Retinal pigment epithelial cell (primary cell): ENCODE data around the gene NYAP2.

Source experiments
- DNase-seq: peaks from one replicate; pipeline ENCODE4 v3.0.0-alpha.2; 2010; ENCODE audit warnings: low read depth
- H3K4me3 ChIP-seq: 2 replicates; pipeline ENCODE4 v1.5.1; 2011; ENCODE audit warnings: mild to moderate bottlenecking, low read length, control low read depth, moderate library complexity
- TF ChIP-seq, protein P1 (sequence below): conservative IDR thresholded peaks from 2 replicates; pipeline ENCODE4 v1.5.1; 2011; ENCODE audit warnings: low read depth, low read length, control low read depth, inconsistent platforms

Gene NYAP2

DNA sequence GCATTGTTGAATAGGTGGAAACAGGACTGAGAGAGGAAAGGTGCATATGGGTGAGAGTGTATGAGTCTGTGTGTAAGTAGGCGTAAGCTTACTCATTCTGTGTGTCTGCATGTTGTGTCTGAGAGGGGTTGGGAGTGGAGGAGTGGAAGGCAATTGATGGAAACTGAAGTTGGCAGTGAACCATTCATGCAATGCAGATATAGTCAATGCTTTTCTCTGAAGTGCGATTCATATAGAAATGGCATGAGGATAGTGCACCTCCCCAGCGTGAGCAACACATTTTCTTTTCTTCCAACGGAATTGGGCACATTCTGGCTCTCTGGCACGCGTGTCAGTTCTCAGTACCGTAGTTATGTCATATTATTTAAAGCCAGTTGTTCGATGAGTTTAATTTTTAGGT is 250.5 kb downstream of the NYAP2 start:
- TF ChIP-seq, protein P1, sequence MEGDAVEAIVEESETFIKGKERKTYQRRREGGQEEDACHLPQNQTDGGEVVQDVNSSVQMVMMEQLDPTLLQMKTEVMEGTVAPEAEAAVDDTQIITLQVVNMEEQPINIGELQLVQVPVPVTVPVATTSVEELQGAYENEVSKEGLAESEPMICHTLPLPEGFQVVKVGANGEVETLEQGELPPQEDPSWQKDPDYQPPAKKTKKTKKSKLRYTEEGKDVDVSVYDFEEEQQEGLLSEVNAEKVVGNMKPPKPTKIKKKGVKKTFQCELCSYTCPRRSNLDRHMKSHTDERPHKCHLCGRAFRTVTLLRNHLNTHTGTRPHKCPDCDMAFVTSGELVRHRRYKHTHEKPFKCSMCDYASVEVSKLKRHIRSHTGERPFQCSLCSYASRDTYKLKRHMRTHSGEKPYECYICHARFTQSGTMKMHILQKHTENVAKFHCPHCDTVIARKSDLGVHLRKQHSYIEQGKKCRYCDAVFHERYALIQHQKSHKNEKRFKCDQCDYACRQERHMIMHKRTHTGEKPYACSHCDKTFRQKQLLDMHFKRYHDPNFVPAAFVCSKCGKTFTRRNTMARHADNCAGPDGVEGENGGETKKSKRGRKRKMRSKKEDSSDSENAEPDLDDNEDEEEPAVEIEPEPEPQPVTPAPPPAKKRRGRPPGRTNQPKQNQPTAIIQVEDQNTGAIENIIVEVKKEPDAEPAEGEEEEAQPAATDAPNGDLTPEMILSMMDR, result no peak
- no peak overlapping the region for H3K4me3 ChIP-seq
- DNase-seq, result no peak

DNA sequence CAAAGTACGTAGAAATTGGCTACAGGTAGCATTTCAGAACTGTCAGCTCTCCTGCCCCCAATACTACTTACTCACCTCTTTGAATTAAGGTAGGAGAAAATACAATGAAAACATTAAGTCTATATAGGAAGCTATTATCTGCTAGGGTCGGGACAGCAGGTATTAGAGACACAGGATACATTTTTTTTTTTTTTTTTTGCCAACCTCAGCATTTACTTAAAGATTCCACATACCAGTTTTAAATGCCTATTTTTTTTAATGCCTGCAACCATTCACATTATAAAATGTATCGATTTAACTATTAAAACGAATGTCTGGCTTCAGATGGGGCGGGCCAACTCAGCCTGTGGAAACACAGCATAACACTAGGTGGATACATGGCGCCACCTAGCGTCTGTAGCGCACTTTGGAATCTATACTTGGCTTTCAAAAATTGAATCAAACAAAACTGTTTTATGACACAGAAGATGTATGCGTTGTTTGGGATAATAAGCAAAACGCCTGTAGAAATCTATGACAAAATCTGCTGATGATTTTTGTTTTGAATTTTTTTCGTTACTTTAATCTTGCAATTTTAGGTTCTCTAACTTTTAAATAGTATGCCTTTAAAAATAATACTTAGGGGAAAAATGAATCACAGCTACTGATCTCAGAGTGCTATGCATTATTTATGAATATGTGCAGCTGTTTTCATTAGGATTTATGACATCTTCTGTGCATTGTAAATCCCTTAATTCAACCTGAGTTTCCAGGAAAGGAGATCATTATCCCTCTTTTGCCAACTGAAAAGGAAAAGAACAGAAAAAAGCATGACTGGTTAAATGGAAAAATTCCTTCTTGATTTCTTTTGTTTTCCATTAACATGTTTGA is 261.0 kb downstream of the NYAP2 start:
- TF ChIP-seq, protein P1, result peak; percentile 79
- no peak overlapping the region for H3K4me3 ChIP-seq
- DNase-seq, result no peak

DNA sequence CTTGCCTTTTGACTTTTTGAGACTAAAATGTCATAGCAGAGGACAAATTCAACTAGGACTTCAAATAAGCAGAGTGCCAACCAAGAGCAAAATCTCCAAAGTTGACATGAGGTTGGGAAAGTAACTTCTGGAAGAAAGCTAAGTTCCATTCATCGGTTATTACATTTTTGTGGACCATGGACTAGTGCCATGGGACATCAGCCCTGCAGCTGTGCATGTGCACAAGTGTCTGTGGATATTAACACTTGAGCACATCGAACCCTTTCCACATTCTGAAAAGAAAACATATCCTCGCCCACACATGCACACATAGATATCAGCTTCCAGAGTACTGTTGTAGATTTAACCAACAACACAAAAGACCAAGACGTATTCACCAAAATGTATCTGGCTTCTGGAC is 262.6 kb downstream of the NYAP2 start:
- TF ChIP-seq, protein P1, result no peak
- no peak overlapping the region for H3K4me3 ChIP-seq
- DNase-seq, result no peak

DNA sequence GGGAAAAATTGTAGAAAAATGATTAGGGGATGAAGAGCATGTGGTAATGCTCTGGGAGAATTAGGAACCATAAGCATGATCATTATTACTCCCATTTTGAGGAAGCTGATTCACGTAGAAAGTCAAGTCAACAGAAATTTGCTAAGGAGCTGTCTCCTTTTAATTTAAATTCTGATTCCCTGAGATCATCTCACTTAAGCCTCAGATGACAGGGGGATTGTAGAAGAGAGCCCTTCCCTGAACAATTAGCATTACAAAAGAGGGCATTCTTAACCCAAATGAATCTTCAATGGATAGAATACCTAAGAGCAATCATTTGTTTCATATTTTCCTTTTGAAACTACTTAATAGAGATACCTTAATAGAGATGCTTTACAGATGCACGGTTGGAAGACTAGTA is 267.9 kb downstream of the NYAP2 start:
- TF ChIP-seq, protein P1, result no peak
- no peak overlapping the region for H3K4me3 ChIP-seq
- no peak for DNase-seq

DNA sequence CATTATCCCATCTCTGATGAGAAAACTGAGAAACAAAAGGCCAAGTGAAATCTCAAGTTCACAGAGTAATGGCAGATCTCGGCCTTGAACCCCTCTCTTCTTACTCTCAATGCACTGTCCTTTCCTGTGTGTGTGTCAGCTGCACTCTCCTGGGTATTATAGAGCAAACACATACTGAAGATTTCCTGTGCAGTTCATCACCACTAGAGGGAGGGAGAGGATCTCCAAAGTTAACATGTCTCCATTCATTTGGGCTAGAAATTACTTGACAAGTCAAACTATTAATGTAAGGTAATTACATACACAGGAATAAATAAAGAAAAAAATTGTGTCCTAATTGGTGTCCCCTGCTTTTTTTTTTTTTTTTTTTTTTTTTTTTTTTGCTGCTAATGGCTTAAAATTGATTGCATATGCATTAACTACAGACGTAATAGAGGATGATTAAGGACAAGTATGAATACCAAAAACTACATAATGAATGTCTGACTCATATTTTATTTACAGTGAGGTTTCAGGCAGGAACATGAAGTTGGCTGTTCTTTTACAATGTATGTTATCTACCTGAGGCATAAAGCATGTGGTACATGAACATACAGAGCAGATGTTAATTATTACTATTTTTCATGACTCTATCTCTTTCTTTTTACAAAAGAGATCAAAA is 269.2 kb downstream of the NYAP2 start:
- TF ChIP-seq, protein P1, result peak; percentile 84
- DNase-seq, result no peak
- no peak overlapping the region for H3K4me3 ChIP-seq

DNA sequence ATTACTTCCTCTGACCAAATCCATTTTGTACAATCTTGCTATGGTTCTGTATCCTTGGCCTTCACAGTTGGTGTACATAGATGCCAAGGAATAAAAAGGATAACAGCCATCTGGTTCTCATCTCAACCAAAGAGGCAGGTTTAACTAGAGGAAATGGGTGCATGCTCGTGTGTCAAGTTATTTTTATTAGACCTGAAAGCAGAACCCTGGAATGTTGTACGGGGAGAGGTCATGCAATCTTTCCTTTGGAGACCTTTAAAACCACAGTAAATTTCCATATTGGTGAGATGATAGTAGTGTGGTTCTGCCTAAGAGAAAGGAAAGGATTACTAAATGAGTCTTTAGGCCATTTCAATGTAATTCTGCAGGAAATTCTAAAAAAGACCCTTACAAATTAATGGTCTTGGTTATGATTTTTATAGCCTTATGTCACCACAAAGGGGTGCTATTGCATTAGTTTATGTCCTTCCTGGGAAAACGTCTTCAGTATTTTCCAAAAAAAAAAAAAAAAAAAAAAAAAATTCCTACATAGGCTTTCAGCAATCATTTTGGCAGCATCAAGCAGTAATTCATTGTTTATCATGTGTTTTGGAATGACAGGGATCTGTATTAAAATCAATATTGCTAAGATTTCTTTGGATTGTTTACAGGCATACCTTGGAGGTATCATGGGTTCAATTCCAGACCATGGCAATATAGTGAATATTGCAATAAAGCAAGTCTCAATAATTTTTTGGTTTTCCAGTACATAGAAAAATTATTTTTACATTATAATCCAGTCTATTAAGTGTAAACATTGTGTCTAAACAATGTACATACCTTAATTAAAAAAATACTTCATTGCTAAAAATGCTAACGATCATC is 270.8 kb downstream of the NYAP2 start:
- TF ChIP-seq, protein P1, result peak; percentile 46
- DNase-seq, result no peak
- H3K4me3 ChIP-seq, result no peak overlapping the region
